Osteoblast (primary cell): Measurements from ENCODE around the gene LMAN2. TPM values are rescaled to one million over a fixed set of nuclear protein-coding genes. Genes with fewer than 3 reads are reported as not detected.
A peak's percentile ranks its signal among the peaks of the same experiment; 100 is the strongest.

Experiments used
- DNase-seq: peaks from one replicate; pipeline ENCODE4 v3.0.0; 2011; ENCODE audit warnings: low spot score, mixed read lengths; ENCODE audit not compliant: insufficient read length; ENCODE audit errors: missing footprints
- H2AFZ ChIP-seq: 2 replicates; pipeline ENCODE4 v1.6.0; 2011; ENCODE audit warnings: mild to moderate bottlenecking, low read length
- H3K27ac ChIP-seq: 2 replicates; pipeline ENCODE4 v1.5.1; 2011; ENCODE audit warnings: mild to moderate bottlenecking, low read depth, low read length, moderate library complexity
- H3K27me3 ChIP-seq: 2 replicates; pipeline ENCODE4 v1.6.0; 2012; ENCODE audit warnings: mild to moderate bottlenecking, control low read depth, inconsistent platforms, low read length, moderate library complexity; ENCODE audit not compliant: insufficient read depth
- H3K36me3 ChIP-seq: 2 replicates; pipeline ENCODE4 v1.5.1; 2011; ENCODE audit warnings: mild to moderate bottlenecking, low read length, control low read depth, moderate library complexity; ENCODE audit not compliant: insufficient read depth
- H3K4me1 ChIP-seq: 2 replicates; pipeline ENCODE4 v1.5.1; 2011; ENCODE audit warnings: mild to moderate bottlenecking, low read length, control low read depth, moderate library complexity; ENCODE audit not compliant: insufficient read depth
- H3K4me2 ChIP-seq: 2 replicates; pipeline ENCODE4 v1.6.0; 2011; ENCODE audit warnings: mild to moderate bottlenecking, low read length; ENCODE audit not compliant: insufficient read depth
- H3K4me3 ChIP-seq: fragments of 200-600 bp; sonication (generic); 3 replicates; pipeline ENCODE4 v1.5.1; 2012; ENCODE audit warnings: mild to moderate bottlenecking, low read length, inconsistent platforms; ENCODE audit not compliant: insufficient read depth
- H3K79me2 ChIP-seq: 2 replicates; pipeline ENCODE4 v1.6.0; 2012; ENCODE audit warnings: mild to moderate bottlenecking, low read length, control low read depth, inconsistent platforms; ENCODE audit not compliant: insufficient read depth
- H3K9me3 ChIP-seq: 2 replicates; pipeline ENCODE4 v1.5.1; 2011; ENCODE audit warnings: low read depth, low read length, control low read depth
- H4K20me1 ChIP-seq: 2 replicates; pipeline ENCODE4 v1.6.0; 2012; ENCODE audit warnings: mild to moderate bottlenecking, low read length, control low read depth; ENCODE audit not compliant: insufficient read depth
- CTCF ChIP-seq: IDR thresholded peaks from 2 replicates; pipeline ENCODE4 v1.5.1; 2011; ENCODE audit warnings: mild to moderate bottlenecking, low read depth, low read length, moderate library complexity; ENCODE audit errors: extremely low read depth
- total RNA-seq: library from RNA; depleted of rRNA; stranded (reverse); fragments of >200 nt; gene quantifications from 2 replicates; pipeline ENCODE4 v1.2.3, GENCODE V29; 2012

The LMAN2 gene
- total RNA-seq, result 295 and 356 TPM in 2 replicates

- Histone ChIP-seq H3K27ac (peak within 1 kb of the TSS; percentile 97), H3K27me3 (no peaks in the 10 kb centered on the region), H3K79me2 (peaks cover 45% of the 10 kb centered on the region), H3K36me3 (peaks cover 3% of the 10 kb centered on the region), H3K4me3 (peak within 1 kb of the TSS; percentile 98), H3K4me1 (peaks cover 15% of the 10 kb centered on the region), H2AFZ (peak within 1 kb of the TSS; percentile 99), H3K9me3 (no peaks in the 10 kb centered on the region), H3K4me2 (peak within 1 kb of the TSS; percentile 86), H4K20me1 (peaks cover 6% of the 10 kb centered on the region)
- peak; percentile 99 for DNase-seq
- no peak for TF ChIP-seq CTCF
Measured at GRCh38 chr5:177351392-177352329, at the start of gene LMAN2. TSS of gene LMAN2 (minus strand) at chr5:177351668. CDS start at chr5:177351647, 21 bp downstream.

- no peak for TF ChIP-seq CTCF
- Histone ChIP-seq H3K36me3 (no peaks in the 10 kb centered on the region), H3K9me3 (no peaks in the 10 kb centered on the region), H2AFZ (no peak within 1 kb of the TSS), H3K4me1 (peaks cover 14% of the 10 kb centered on the region), H3K79me2 (no peaks in the 10 kb centered on the region), H3K4me2 (no peak within 1 kb of the TSS), H3K27ac (no peak within 1 kb of the TSS), H4K20me1 (no peaks in the 10 kb centered on the region), H3K27me3 (peaks cover 64% of the 10 kb centered on the region), H3K4me3 (no peak within 1 kb of the TSS)
- DNase-seq, result peak; percentile 81
Measured at GRCh38 chr5:177399997-177400868, 48.8 kb upstream of the LMAN2 start, which contains the start of gene PFN3. TSS of gene PFN3 (minus strand) at chr5:177400661. CDS start at chr5:177400576, 85 bp downstream.

GRCh38 chr5:177397875-177398390, 46.5 kb upstream of the LMAN2 start:
- H3K27ac ChIP-seq, result no peak overlapping the region
- TF ChIP-seq CTCF, result no peak
- H3K4me1 ChIP-seq, result peaks cover 5% of the 10 kb centered on the region
- H3K4me2 ChIP-seq, result no peak overlapping the region
- H4K20me1 ChIP-seq, result no peaks in the 10 kb centered on the region
- H3K79me2 ChIP-seq, result no peaks in the 10 kb centered on the region
- H2AFZ ChIP-seq, result no peak overlapping the region
- H3K27me3 ChIP-seq, result peaks cover 56% of the 10 kb centered on the region
- DNase-seq, result peak; percentile 73
- H3K4me3 ChIP-seq, result no peak overlapping the region
- no peaks in the 10 kb centered on the region for H3K36me3 ChIP-seq
- no peaks in the 10 kb centered on the region for H3K9me3 ChIP-seq
